Endothelial cell of umbilical vein (primary cell): ENCODE data around the gene STX8. TPM values are rescaled to one million over a fixed set of nuclear protein-coding genes. Genes with fewer than 3 reads are reported as not detected.

Experiments used
- BruUV-seq: library from RNA; stranded (reverse); fragments of 400-500 nt; replicated peaks from 2 replicates; lab custom pipeline; 2021; lab: Mats Ljungman, UMichigan
- CTCF ChIA-PET: fragments of 300-600, 350-600 bp; sonication (Branson Sonifier 250); formaldehyde crosslinking; loops from one replicate; lab custom pipeline; 2021; ENCODE audit warnings: antibody characterized with exemption, inconsistent platforms; lab: Charles Lee
- POLR2A ChIA-PET: fragments of 300-600, 350-600 bp; sonication (Branson Sonifier 250); formaldehyde crosslinking; loops from one replicate; lab custom pipeline; 2021; ENCODE audit warnings: antibody characterized with exemption, inconsistent platforms; lab: Charles Lee
- DNase-seq: peaks from one replicate; pipeline ENCODE4 v3.0.0-alpha.2; 2011; ENCODE audit warnings: low read depth, low spot score
- FAIRE-seq: peaks from 2 replicates; lab custom pipeline; 2011; peaks lifted over from hg19 to GRCh38; lab: Jason Lieb, UNC
- H2AFZ ChIP-seq: 2 replicates; pipeline ENCODE4 v1.6.0; 2012; ENCODE audit warnings: low read depth, low read length, control low read depth, inconsistent platforms
- H3K27ac ChIP-seq: 2 replicates; pipeline ENCODE4 v1.5.1; 2011; ENCODE audit warnings: low read depth, mild to moderate bottlenecking, control low read depth, low read length, moderate library complexity; ENCODE audit not compliant: insufficient read depth
- H3K27me3 ChIP-seq, 2 experiments: 2 replicates each; pipeline versions ENCODE4 v1.6.0 to v1.6.1; 2011; ENCODE audit warnings: low read length in 2 of 2, mixed read lengths in 1 of 2; ENCODE audit not compliant: control insufficient read depth in 2 of 2, insufficient read depth in 2 of 2
- H3K36me3 ChIP-seq, 2 experiments: 2 replicates in 1 of 2; 3 replicates in 1 of 2; pipeline ENCODE4 v1.5.1; 2011; ENCODE audit warnings: low read length in 2 of 2, mild to moderate bottlenecking in 1 of 2, moderate library complexity in 1 of 2; ENCODE audit not compliant: control insufficient read depth in 2 of 2, insufficient read depth in 2 of 2; ENCODE audit errors: extremely low read depth in 1 of 2
- H3K4me1 ChIP-seq: 3 replicates; pipeline ENCODE4 v1.5.1; 2011; ENCODE audit warnings: mild to moderate bottlenecking, low read length; ENCODE audit not compliant: control insufficient read depth, insufficient read depth; ENCODE audit errors: extremely low read depth
- H3K4me2 ChIP-seq: 2 replicates; pipeline ENCODE4 v1.6.1; 2011; ENCODE audit warnings: low read length, control low read depth, mixed read lengths; ENCODE audit not compliant: insufficient read depth
- H3K4me3 ChIP-seq, 3 experiments: fragments of 200-600 bp in 1 of 3; sonication (generic), shearing (Covaris generic) in 1 of 3; replicated peaks in 1 of 3; 2 replicates each; pipeline ENCODE4 v1.5.1; 2011 to 2016; ENCODE audit warnings: control low read depth in 3 of 3, low read length in 3 of 3, mild to moderate bottlenecking in 2 of 3, inconsistent platforms in 1 of 3, low read depth in 1 of 3, moderate library complexity in 1 of 3; ENCODE audit not compliant: insufficient read depth in 1 of 3
- H3K79me2 ChIP-seq: 2 replicates; pipeline ENCODE4 v1.6.0; 2012; ENCODE audit warnings: low read length, inconsistent platforms; ENCODE audit not compliant: control insufficient read depth, insufficient read depth
- H3K9ac ChIP-seq: replicated peaks from 2 replicates; pipeline ENCODE3; 2011; ENCODE audit warnings: low read length, control low read depth; ENCODE audit not compliant: insufficient read depth; ENCODE audit errors: extremely low read depth
- H3K9me1 ChIP-seq: replicated peaks from 3 replicates; pipeline ENCODE4 v1.6.0; 2011; ENCODE audit warnings: mild to moderate bottlenecking, low read length; ENCODE audit not compliant: control insufficient read depth, insufficient read depth; ENCODE audit errors: extremely low read depth
- H3K9me3 ChIP-seq: replicated peaks from 2 replicates; pipeline ENCODE4 v1.5.1; 2012; ENCODE audit warnings: low read length, inconsistent platforms; ENCODE audit not compliant: control insufficient read depth, insufficient read depth
- H4K20me1 ChIP-seq: replicated peaks from 2 replicates; pipeline ENCODE3; 2011; ENCODE audit warnings: mild to moderate bottlenecking, low read length; ENCODE audit not compliant: control insufficient read depth, insufficient read depth; ENCODE audit errors: extremely low read depth
- EZH2 ChIP-seq: IDR thresholded peaks from 2 replicates; pipeline ENCODE4 v1.6.1; 2012; ENCODE audit warnings: borderline replicate concordance, low read depth, mild to moderate bottlenecking, moderate library complexity, low read length, inconsistent platforms; ENCODE audit not compliant: severe bottlenecking
- FOS ChIP-seq: IDR thresholded peaks from 2 replicates; pipeline ENCODE4 v1.6.1; 2011; ENCODE audit warnings: mild to moderate bottlenecking, low read length, moderate library complexity, borderline replicate concordance; ENCODE audit not compliant: insufficient read depth
- GATA2 ChIP-seq: IDR thresholded peaks from 2 replicates; pipeline ENCODE4 v1.7.0; 2011; ENCODE audit warnings: low read depth, mild to moderate bottlenecking, moderate library complexity, mixed read lengths, low read length; ENCODE audit not compliant: insufficient read length, insufficient read depth
- JUN ChIP-seq: IDR thresholded peaks from 2 replicates; pipeline ENCODE4 v1.6.1; 2011; ENCODE audit warnings: borderline replicate concordance, low read depth; ENCODE audit not compliant: insufficient read length, insufficient read depth
- MYC ChIP-seq: IDR thresholded peaks from one replicate; pipeline ENCODE4 v1.6.1; 2011; ENCODE audit warnings: mild to moderate bottlenecking, low read depth, low read length
- POLR2A ChIP-seq: IDR thresholded peaks from 2 replicates; pipeline ENCODE4 v1.6.1; 2012; ENCODE audit warnings: low read depth, mild to moderate bottlenecking, control low read depth, low read length
- POLR2AphosphoS5 ChIP-seq: IDR thresholded peaks from 2 replicates; pipeline ENCODE4 v1.6.1; 2012; ENCODE audit warnings: low read depth, mild to moderate bottlenecking, control low read depth, low read length, moderate library complexity; ENCODE audit not compliant: insufficient read depth
- dilution Hi-C: fragments of 300-500 bp; cut with MboI; formaldehyde crosslinking; loops from one replicate; pipeline ENCODE4 v1.15.0; 2019; ENCODE audit warnings: low sequenced_read_pairs; ENCODE audit not compliant: extremely low pct_ligation_motif_present
- intact Hi-C: fragments of 100-400 bp; cut with micrococcal nuclease; formaldehyde crosslinking; loops from one replicate; pipeline ENCODE4 v1.10.0; 2022
- polyA plus RNA-seq, 4 experiments: library from polyadenylated mRNA; depleted of rRNA in 3 of 4; stranded (reverse) in 3 of 4; unstranded in 1 of 4; fragments of >200 nt; gene quantifications; 2 replicates each; pipeline versions ENCODE4 v1.2.1 to v1.2.3, GENCODE V29; 2011 to 2012; ENCODE audit warnings: missing spikeins in 1 of 4
- total RNA-seq: library from RNA; stranded (reverse); gene quantifications from 2 replicates; pipeline ENCODE4 v1.2.3, GENCODE V29; 2021
- TF ChIP-seq, protein P1 (sequence below), 2 donors: IDR thresholded peaks; 1 replicate in 1 of 2; 2 replicates in 1 of 2; pipeline ENCODE4 v1.5.1; 2011; ENCODE audit warnings: low read length in 2 of 2, mild to moderate bottlenecking in 2 of 2, moderate library complexity in 2 of 2, control low read depth in 1 of 2, inconsistent platforms in 1 of 2, low read depth in 1 of 2; ENCODE audit not compliant: insufficient read depth in 1 of 2; ENCODE audit errors: extremely low read depth in 1 of 2
- TF ChIP-seq, protein P2 (sequence below): IDR thresholded peaks from 2 replicates; pipeline ENCODE4 v1.6.1; 2011; ENCODE audit not compliant: insufficient read depth, insufficient read length

Gene STX8
- total and polyA plus RNA-seq, 2 donors (not counting 3 experiments of a cell fraction or from before 2014, with no cell fraction given) = 25.9 to 67.3 TPM

DNA sequence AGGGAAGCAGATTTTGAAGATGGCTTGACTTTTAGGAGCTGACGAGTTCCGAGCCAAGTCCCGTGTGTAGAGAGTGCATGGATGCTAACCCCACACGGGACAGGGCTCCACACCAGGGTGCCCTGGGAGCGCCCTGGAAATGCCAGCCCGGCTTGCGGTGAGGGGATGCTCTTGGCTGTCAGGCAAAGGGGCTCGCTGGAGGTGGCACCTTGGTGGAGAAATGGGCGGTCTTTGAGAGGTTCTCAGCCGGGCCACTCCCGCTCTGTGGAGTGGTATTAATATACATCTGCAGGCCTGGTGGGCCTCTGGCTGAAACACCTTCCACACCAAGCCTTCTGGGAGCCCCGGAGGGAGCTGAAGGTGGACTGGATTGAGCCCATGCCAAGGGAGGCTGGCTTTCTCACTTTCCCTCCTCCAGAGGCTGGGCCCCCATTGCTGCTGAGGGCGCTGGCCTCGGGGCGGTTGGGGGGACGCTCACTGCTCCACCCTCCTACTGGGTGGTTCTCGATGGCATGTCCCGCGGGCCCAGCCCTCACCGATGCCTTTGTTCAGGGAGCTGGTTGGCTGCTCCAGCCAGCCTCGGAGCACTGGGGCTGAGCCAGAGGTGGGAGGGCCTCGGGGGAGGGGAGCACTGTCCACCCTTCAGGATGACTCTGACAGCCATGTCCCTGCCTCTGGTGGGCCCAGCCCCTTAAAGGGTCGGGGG, 344.0 kb downstream of the STX8 start:
- Histone ChIP-seq H3K9me3 (no peaks in the 10 kb centered on the region), H3K36me3 (no peaks in the 10 kb centered on the region), H2AFZ (no peak overlapping the region), H3K9ac (no peak overlapping the region), H3K27ac (no peak overlapping the region), H3K4me1 (no peaks in the 10 kb centered on the region), H3K4me3 (no peak overlapping the region), H3K79me2 (no peaks in the 10 kb centered on the region), H3K27me3 (no peaks in the 10 kb centered on the region), H3K4me2 (no peak overlapping the region), H4K20me1 (no peaks in the 10 kb centered on the region), H3K9me1 (no peaks in the 10 kb centered on the region)
- DNase-seq (no peak), FAIRE-seq (no peak)
- TF ChIP-seq, protein P1, sequence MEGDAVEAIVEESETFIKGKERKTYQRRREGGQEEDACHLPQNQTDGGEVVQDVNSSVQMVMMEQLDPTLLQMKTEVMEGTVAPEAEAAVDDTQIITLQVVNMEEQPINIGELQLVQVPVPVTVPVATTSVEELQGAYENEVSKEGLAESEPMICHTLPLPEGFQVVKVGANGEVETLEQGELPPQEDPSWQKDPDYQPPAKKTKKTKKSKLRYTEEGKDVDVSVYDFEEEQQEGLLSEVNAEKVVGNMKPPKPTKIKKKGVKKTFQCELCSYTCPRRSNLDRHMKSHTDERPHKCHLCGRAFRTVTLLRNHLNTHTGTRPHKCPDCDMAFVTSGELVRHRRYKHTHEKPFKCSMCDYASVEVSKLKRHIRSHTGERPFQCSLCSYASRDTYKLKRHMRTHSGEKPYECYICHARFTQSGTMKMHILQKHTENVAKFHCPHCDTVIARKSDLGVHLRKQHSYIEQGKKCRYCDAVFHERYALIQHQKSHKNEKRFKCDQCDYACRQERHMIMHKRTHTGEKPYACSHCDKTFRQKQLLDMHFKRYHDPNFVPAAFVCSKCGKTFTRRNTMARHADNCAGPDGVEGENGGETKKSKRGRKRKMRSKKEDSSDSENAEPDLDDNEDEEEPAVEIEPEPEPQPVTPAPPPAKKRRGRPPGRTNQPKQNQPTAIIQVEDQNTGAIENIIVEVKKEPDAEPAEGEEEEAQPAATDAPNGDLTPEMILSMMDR (IDR thresholded peaks at IDR 0.05; ENCODE audit: extremely low read depth in 1 of 2, insufficient read depth in 1 of 2, low read depth in 1 of 2, low read length in 2 of 2) = no peak
- TF ChIP-seq, protein P2, sequence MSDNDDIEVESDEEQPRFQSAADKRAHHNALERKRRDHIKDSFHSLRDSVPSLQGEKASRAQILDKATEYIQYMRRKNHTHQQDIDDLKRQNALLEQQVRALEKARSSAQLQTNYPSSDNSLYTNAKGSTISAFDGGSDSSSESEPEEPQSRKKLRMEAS = no peak
- TF ChIP-seq POLR2A (no peak), JUN (no peak), EZH2 (no peak), FOS (no peak), GATA2 (no peak), MYC (no peak), POLR2AphosphoS5 (no peak)
- no TSS peak for BruUV-seq
- CTCF ChIA-PET = interaction anchor here (1.2 kb wide), 1 partner anchor 9 kb away, joined by 4 read pairs; no protein-coding TSS in a partner anchor
- intact Hi-C loops (no loop called here), dilution Hi-C loops (no loop called here)
- POLR2A ChIA-PET = no interaction called here
